HG03159 (cell line): ENCODE measurements around the gene VSTM1.
"Not testable (repeated sequence)": the region's sequence is repeated elsewhere in the genome, so short reads cannot be mapped to it uniquely, and the experiment has no call there.

Experiments
- ATAC-seq: cut with Tn5 transposase; IDR thresholded peaks from one replicate; pipeline ENCODE4 v1.9.1; 2021; ENCODE audit warnings: mild to moderate bottlenecking, moderate library complexity; ENCODE audit not compliant: unreplicated experiment

Gene VSTM1

GRCh38 chr19:54074851-54075250, 11.2 kb upstream of the VSTM1 start:
- ATAC-seq: no peak

GRCh38 chr19:54073829-54074228, 10.1 kb upstream of the VSTM1 start:
- no peak for ATAC-seq

- no peak for ATAC-seq
Observed at GRCh38 chr19:54069470-54069869, 5.8 kb upstream of the VSTM1 start.

- ATAC-seq: no peak
Observed at GRCh38 chr19:54062643-54063042, 1.1 kb downstream of the VSTM1 start.

GRCh38 chr19:54047616-54048015, 16.1 kb downstream of the VSTM1 start:
- no peak for ATAC-seq

GRCh38 chr19:54045771-54046170, 17.9 kb downstream of the VSTM1 start:
- no peak for ATAC-seq

- no peak for ATAC-seq
Observed at GRCh38 chr19:54042989-54043388, 20.7 kb downstream of the VSTM1 start.

GRCh38 chr19:54041969-54042606, 21.6 kb downstream of the VSTM1 start:
- no peak for ATAC-seq

GRCh38 chr19:54040003-54040402, 23.7 kb downstream of the VSTM1 start:
- no peak for ATAC-seq

GRCh38 chr19:54036542-54036941, 27.2 kb downstream of the VSTM1 start:
- not testable (repeated sequence) for ATAC-seq

- no peak for ATAC-seq
Observed at GRCh38 chr19:54035215-54036178, 28.2 kb downstream of the VSTM1 start.

- ATAC-seq: no peak
Observed at GRCh38 chr19:54030895-54031586, 32.7 kb downstream of the VSTM1 start.

GRCh38 chr19:54029930-54030490, 33.7 kb downstream of the VSTM1 start:
- no peak for ATAC-seq

- ATAC-seq: no peak
Observed at GRCh38 chr19:54029301-54029700, 34.4 kb downstream of the VSTM1 start.

GRCh38 chr19:54026656-54027055, 37.0 kb downstream of the VSTM1 start:
- no peak for ATAC-seq

GRCh38 chr19:54024660-54025059, 39.0 kb downstream of the VSTM1 start:
- ATAC-seq: no peak

- no peak for ATAC-seq
Observed at GRCh38 chr19:54023191-54023590, 40.5 kb downstream of the VSTM1 start.

GRCh38 chr19:54021932-54022331, 41.8 kb downstream of the VSTM1 start:
- no peak for ATAC-seq

GRCh38 chr19:54021363-54021762, 42.3 kb downstream of the VSTM1 start:
- ATAC-seq: no peak

GRCh38 chr19:54017261-54017660, 46.4 kb downstream of the VSTM1 start:
- ATAC-seq: no peak

- ATAC-seq: no peak
Observed at GRCh38 chr19:54014920-54015560, 48.7 kb downstream of the VSTM1 start.
